ENCODE data around the gene LRRC26.

The LRRC26 gene

GRCh38 chr9:137169896-137170358 is at the start of gene LRRC26:
Gene LRRC26, minus strand, starts transcription at chr9:137170051. Its CDS starts 108 bp downstream, at chr9:137169943.
- no peak for DNase-seq

- no peak for DNase-seq
Measured at GRCh38 chr9:137218754-137219271, 49.0 kb upstream of the LRRC26 start.

- DNase-seq: no peak
Measured at GRCh38 chr9:137218212-137218753, 48.4 kb upstream of the LRRC26 start.

GRCh38 chr9:137217276-137218211 is 47.7 kb upstream of the LRRC26 start:
- no peak for DNase-seq

GRCh38 chr9:137216188-137216965 is 46.5 kb upstream of the LRRC26 start:
- DNase-seq: no peak

GRCh38 chr9:137215196-137215986 is 45.5 kb upstream of the LRRC26 start:
- no peak for DNase-seq

- no peak for DNase-seq
Measured at GRCh38 chr9:137214620-137215019, 44.8 kb upstream of the LRRC26 start.

- DNase-seq: no peak
Measured at GRCh38 chr9:137213160-137214060, 43.6 kb upstream of the LRRC26 start.

- DNase-seq: no peak
Measured at GRCh38 chr9:137212520-137212919, 42.7 kb upstream of the LRRC26 start.

- DNase-seq: no peak
Measured at GRCh38 chr9:137211532-137211931, 41.7 kb upstream of the LRRC26 start.

GRCh38 chr9:137206602-137207001 is 36.8 kb upstream of the LRRC26 start:
- no peak for DNase-seq

GRCh38 chr9:137205126-137206069 is 35.5 kb upstream of the LRRC26 start, which contains the start of the genes NDOR1 and TMEM203:
Gene NDOR1, plus strand, starts transcription at chr9:137205700. Its CDS starts 78 bp downstream, at chr9:137205778.
Gene TMEM203, minus strand, starts transcription at chr9:137205648. Its CDS starts 234 bp downstream, at chr9:137205414.
- peak; percentile 98 for DNase-seq

GRCh38 chr9:137204731-137205125 is 34.9 kb upstream of the LRRC26 start:
- no peak for DNase-seq

GRCh38 chr9:137202966-137203365 is 33.1 kb upstream of the LRRC26 start:
- no peak for DNase-seq

- no peak for DNase-seq
Measured at GRCh38 chr9:137201205-137201868, 31.5 kb upstream of the LRRC26 start.

GRCh38 chr9:137200311-137201204 is 30.7 kb upstream of the LRRC26 start, which contains the start of gene TPRN:
Gene TPRN, minus strand, starts transcription at chr9:137200741. Its CDS starts 30 bp downstream, at chr9:137200711.
- DNase-seq: peak; percentile 99

GRCh38 chr9:137199411-137200121 is 29.7 kb upstream of the LRRC26 start:
- DNase-seq: no peak
